HCT116 (cell line): ENCODE data around the gene HNRNPA2B1. TPM values are rescaled to one million over a fixed set of nuclear protein-coding genes. Genes with fewer than 3 reads are reported as not detected.

ENCODE experiments used
- ATAC-seq: fragments of 200-7000 bp; cut with Tn5 transposase; 2 replicates; pipeline ENCODE4 v1.9.1; 2020; ENCODE audit warnings: mild to moderate bottlenecking, moderate library complexity
- BruUV-seq: library from RNA; stranded (reverse); fragments of 400-500 nt; replicated peaks from 2 replicates; lab custom pipeline; 2021; lab: Mats Ljungman, UMichigan
- CTCF ChIA-PET: fragments of 300-600 bp; sonication (Branson Sonifier 250); formaldehyde crosslinking; loops from one replicate; lab custom pipeline; 2021; ENCODE audit warnings: antibody characterized with exemption; lab: Charles Lee
- POLR2A ChIA-PET: fragments of 300-600, 350-600 bp; sonication (Branson Sonifier 250); formaldehyde crosslinking; loops from one replicate; lab custom pipeline; 2021; ENCODE audit warnings: antibody characterized with exemption; lab: Charles Lee
- RAD21 ChIA-PET, 2 experiments: fragments of 300-600 bp; sonication (Branson Sonifier 250); formaldehyde crosslinking; loops; one replicate each; lab custom pipeline; 2023; ENCODE audit warnings: low total read pairs in 2 of 2; ENCODE audit not compliant: uncharacterized antibody in 2 of 2, unreplicated experiment in 2 of 2, low non-redundant PET in 1 of 2; lab: Charles Lee
- DNase-seq: peaks from one replicate; pipeline ENCODE4 v3.0.0-alpha.2; 2010; ENCODE audit warnings: low read depth, low spot score
- H2AFZ ChIP-seq: fragments of 200-600 bp; shearing (Covaris generic), sonication (generic); 2 replicates; pipeline ENCODE4 v1.6.1; 2017; ENCODE audit warnings: low read depth, mixed run types, mixed read lengths, antibody characterized with exemption, low read length; ENCODE audit not compliant: poor library complexity, severe bottlenecking
- H3K27ac ChIP-seq: 2 replicates; pipeline ENCODE4 v1.5.1; 2012; ENCODE audit warnings: low read depth, low read length
- H3K27me3 ChIP-seq: fragments of 200-600 bp; sonication (generic); 2 replicates; pipeline ENCODE4 v1.6.1; 2016; ENCODE audit warnings: mixed run types, low read length, mixed read lengths; ENCODE audit not compliant: insufficient read depth
- H3K36me3 ChIP-seq, 2 experiments: fragments of 200-500 bp in 1 of 2; fragments of 200-600 bp in 1 of 2; sonication (Bioruptor generic) in 1 of 2; sonication (generic) in 1 of 2; 2 replicates each; pipeline versions ENCODE4 v1.5.1 to v1.6.1; 2014 to 2016; ENCODE audit warnings: low read length in 2 of 2, inconsistent platforms in 1 of 2, mixed read lengths in 1 of 2, mixed run types in 1 of 2; ENCODE audit not compliant: insufficient read depth in 2 of 2, control insufficient read depth in 1 of 2
- H3K4me1 ChIP-seq, 2 experiments: fragments of 200-600 bp in 1 of 2; sonication (generic) in 1 of 2; 2 replicates each; pipeline versions ENCODE4 v1.5.1 to v1.6.1; 2012 to 2017; ENCODE audit warnings: low read length in 2 of 2, inconsistent platforms in 1 of 2, mild to moderate bottlenecking in 1 of 2, mixed read lengths in 1 of 2, mixed run types in 1 of 2, moderate library complexity in 1 of 2; ENCODE audit not compliant: insufficient read depth in 2 of 2, control insufficient read depth in 1 of 2
- H3K4me2 ChIP-seq: fragments of 200-600 bp; sonication (generic); 2 replicates; pipeline ENCODE4 v1.6.1; 2017; ENCODE audit warnings: mixed run types, low read length, mixed read lengths
- H3K4me3 ChIP-seq, 2 experiments: fragments of 200-600 bp in 1 of 2; sonication (generic) in 1 of 2; replicated peaks in 1 of 2; 2 replicates each; pipeline ENCODE4 v1.5.1; 2011 to 2016; ENCODE audit warnings: low read length in 2 of 2, control low read depth in 1 of 2, low read depth in 1 of 2, mild to moderate bottlenecking in 1 of 2, mixed read lengths in 1 of 2, mixed run types in 1 of 2
- H3K79me2 ChIP-seq: fragments of 200-600 bp; sonication (generic); 2 replicates; pipeline ENCODE4 v1.6.1; 2017; ENCODE audit warnings: mild to moderate bottlenecking, mixed run types, low read length, moderate library complexity, mixed read lengths; ENCODE audit not compliant: insufficient read depth
- H3K9ac ChIP-seq: fragments of 200-600 bp; sonication (generic); 2 replicates; pipeline ENCODE4 v1.6.1; 2016; ENCODE audit warnings: low read length, mixed read lengths
- H3K9me2 ChIP-seq: fragments of 200-600 bp; sonication (generic), shearing (Covaris generic); 2 replicates; pipeline ENCODE4 v1.6.1; 2017; ENCODE audit warnings: mixed run types, mild to moderate bottlenecking, moderate library complexity; ENCODE audit not compliant: insufficient read depth
- H3K9me3 ChIP-seq, 2 experiments: fragments of 200-500 bp in 1 of 2; fragments of 200-600 bp in 1 of 2; sonication (Bioruptor generic) in 1 of 2; sonication (generic) in 1 of 2; 2 replicates each; pipeline ENCODE4 v1.6.1; 2014 to 2017; ENCODE audit warnings: low read length in 2 of 2, mixed read lengths in 2 of 2, inconsistent platforms in 1 of 2, low read depth in 1 of 2, mild to moderate bottlenecking in 1 of 2, mixed run types in 1 of 2, moderate library complexity in 1 of 2; ENCODE audit not compliant: control insufficient read depth in 1 of 2, insufficient read depth in 1 of 2
- H4K20me1 ChIP-seq: fragments of 200-600 bp; sonication (generic), shearing (Covaris generic); 2 replicates; pipeline ENCODE4 v1.6.1; 2017; ENCODE audit warnings: mixed run types, mild to moderate bottlenecking, moderate library complexity; ENCODE audit not compliant: insufficient read depth
- CBX3 ChIP-seq: IDR thresholded peaks from 2 replicates; pipeline ENCODE4 v1.6.1; 2012; ENCODE audit warnings: low read depth
- CEBPB ChIP-seq: IDR thresholded peaks from 2 replicates; pipeline ENCODE4 v1.6.1; 2012; ENCODE audit warnings: low read depth
- EGR1 ChIP-seq: IDR thresholded peaks from 2 replicates; pipeline ENCODE4 v1.6.1; 2012; ENCODE audit warnings: low read depth
- ELF1 ChIP-seq: IDR thresholded peaks from 2 replicates; pipeline ENCODE4 v1.6.1; 2012; ENCODE audit warnings: low read depth, borderline replicate concordance
- EZH2 ChIP-seq: fragments of 200-600 bp; sonication (generic); IDR thresholded peaks from 2 replicates; pipeline ENCODE4 v1.6.1; 2017; ENCODE audit warnings: antibody characterized with exemption, mixed run types
- FOSL1 ChIP-seq: IDR thresholded peaks from 2 replicates; pipeline ENCODE4 v1.6.1; 2012; ENCODE audit warnings: low read depth
- JUND ChIP-seq: IDR thresholded peaks from 2 replicates; pipeline ENCODE4 v1.6.1; 2012
- POLR2A ChIP-seq: IDR thresholded peaks from 2 replicates; pipeline ENCODE4 v1.7.0; 2011; ENCODE audit warnings: borderline replicate concordance; ENCODE audit not compliant: insufficient read depth, insufficient read length; ENCODE audit errors: extremely low read depth
- POLR2AphosphoS5 ChIP-seq: IDR thresholded peaks from 2 replicates; pipeline ENCODE4 v1.6.1; 2011; ENCODE audit warnings: mild to moderate bottlenecking, low read depth, low read length, moderate library complexity
- RAD21 ChIP-seq: IDR thresholded peaks from 2 replicates; pipeline ENCODE4 v1.6.1; 2012; ENCODE audit warnings: low read depth, mild to moderate bottlenecking
- SIN3A ChIP-seq: IDR thresholded peaks from 2 replicates; pipeline ENCODE4 v1.6.1; 2012; ENCODE audit warnings: low read depth
- YY1 ChIP-seq: IDR thresholded peaks from 2 replicates; pipeline ENCODE4 v1.6.1; 2011; ENCODE audit warnings: low read length, low read depth, moderate library complexity, mild to moderate bottlenecking; ENCODE audit not compliant: insufficient replicate concordance; ENCODE audit errors: extremely low read depth
- ZNF274 ChIP-seq: fragments of 200-500 bp; sonication (Bioruptor generic); IDR thresholded peaks from 2 replicates; pipeline ENCODE4 v1.6.1; 2014; ENCODE audit warnings: mild to moderate bottlenecking, low read depth, low read length, inconsistent platforms
- intact Hi-C: fragments of 100-400 bp; cut with micrococcal nuclease; formaldehyde crosslinking; loops from 2 replicates; pipeline ENCODE4 v1.10.0; 2022
- total RNA-seq: library from RNA; stranded (reverse); gene quantifications from one replicate; pipeline ENCODE4 v1.2.1, GENCODE V29; 2021; ENCODE audit not compliant: unreplicated experiment
- TF ChIP-seq, protein P1 (sequence below): IDR thresholded peaks from 2 replicates; pipeline ENCODE4 v1.6.1; 2012; ENCODE audit warnings: low read depth

HNRNPA2B1 gene
- total RNA-seq, 1 experiment from 2014 or later = 870 TPM

DNA sequence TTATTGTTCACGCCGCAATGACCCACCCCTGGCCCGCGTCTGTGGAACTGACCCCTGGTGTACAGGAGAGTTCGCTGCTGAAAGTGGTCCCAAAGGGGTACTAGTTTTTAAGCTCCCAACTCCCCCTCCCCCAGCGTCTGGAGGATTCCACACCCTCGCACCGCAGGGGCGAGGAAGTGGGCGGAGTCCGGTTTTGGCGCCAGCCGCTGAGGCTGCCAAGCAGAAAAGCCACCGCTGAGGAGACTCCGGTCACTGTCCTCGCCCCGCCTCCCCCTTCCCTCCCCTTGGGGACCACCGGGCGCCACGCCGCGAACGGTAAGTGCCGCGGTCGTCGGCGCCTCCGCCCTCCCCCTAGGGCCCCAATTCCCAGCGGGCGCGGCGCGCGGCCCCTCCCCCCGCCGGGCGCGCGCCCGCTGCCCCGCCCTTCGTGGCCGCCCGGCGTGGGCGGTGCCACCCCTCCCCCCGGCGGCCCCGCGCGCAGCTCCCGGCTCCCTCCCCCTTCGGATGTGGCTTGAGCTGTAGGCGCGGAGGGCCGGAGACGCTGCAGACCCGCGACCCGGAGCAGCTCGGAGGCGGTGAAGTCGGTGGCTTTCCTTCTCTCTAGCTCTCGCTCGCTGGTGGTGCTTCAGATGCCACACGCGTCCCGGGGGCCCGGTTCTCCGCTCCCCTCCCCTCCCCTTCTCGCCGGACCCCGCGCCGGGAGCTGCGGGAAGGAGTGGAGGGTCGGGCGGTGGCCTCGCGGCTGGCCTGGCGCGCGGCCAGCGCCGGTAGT is 887 bp upstream of the HNRNPA2B1 start, which contains the start of gene CBX3 (continued):
- TF ChIP-seq YY1 (no peak), POLR2AphosphoS5 (peak; percentile 80), POLR2A (peak; percentile 79), SIN3A (no peak; the same call in none of the 2 replicates)

DNA sequence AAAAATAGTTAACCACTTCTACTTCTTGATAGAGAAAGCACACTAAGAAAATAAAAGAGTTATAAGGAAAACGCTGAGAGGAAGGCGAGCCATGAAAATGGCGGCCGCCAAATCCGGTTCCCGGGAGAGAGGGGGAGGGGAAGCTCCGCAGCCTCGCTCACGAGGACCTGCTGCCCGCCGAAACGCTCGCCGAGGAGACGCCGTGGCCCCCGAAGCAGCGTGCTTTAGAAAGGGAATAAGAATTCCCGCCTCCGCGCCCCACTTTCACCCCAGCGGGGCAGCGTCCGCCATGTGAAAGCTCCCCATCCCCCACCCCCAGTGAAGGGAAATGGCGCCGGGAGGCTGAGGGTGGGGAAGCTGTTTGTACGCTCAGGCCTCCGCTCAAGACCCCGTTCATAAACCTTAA is 505 bp downstream of the HNRNPA2B1 start:
- ATAC-seq (peak; percentile 21), DNase-seq (no peak)
- Histone ChIP-seq H3K36me3 (peaks cover 46 to 65% of the 10 kb centered on the region in 2 experiments), H3K4me2 (peak overlapping the region; percentile 71), H2AFZ (no peak overlapping the region), H3K9me3 (no peaks in the 10 kb centered on the region), H3K9me2 (no peaks in the 10 kb centered on the region), H3K4me1 (peaks cover 13 to 39% of the 10 kb centered on the region in 2 experiments), H3K79me2 (peaks cover 90% of the 10 kb centered on the region), H3K9ac (peak overlapping the region; percentile 84), H3K27ac (peak overlapping the region; percentile 97), H3K4me3 (peak overlapping the region; percentile 68 to 93), H4K20me1 (peaks cover 63% of the 10 kb centered on the region), H3K27me3 (no peaks in the 10 kb centered on the region)
- POLR2A ChIA-PET = interaction anchor here (0.7 to 1.8 kb wide), 8 partner anchors 9 to 248 kb away, joined by 3 to 12 read pairs (median 4); no protein-coding TSS in a partner anchor
- no peak for TF ChIP-seq CEBPB
- no peak; the same call in 1 of the 2 replicates for TF ChIP-seq CBX3
- TF ChIP-seq ZNF274 = no peak
- TF ChIP-seq EZH2 = no peak
- TF ChIP-seq, protein P1, sequence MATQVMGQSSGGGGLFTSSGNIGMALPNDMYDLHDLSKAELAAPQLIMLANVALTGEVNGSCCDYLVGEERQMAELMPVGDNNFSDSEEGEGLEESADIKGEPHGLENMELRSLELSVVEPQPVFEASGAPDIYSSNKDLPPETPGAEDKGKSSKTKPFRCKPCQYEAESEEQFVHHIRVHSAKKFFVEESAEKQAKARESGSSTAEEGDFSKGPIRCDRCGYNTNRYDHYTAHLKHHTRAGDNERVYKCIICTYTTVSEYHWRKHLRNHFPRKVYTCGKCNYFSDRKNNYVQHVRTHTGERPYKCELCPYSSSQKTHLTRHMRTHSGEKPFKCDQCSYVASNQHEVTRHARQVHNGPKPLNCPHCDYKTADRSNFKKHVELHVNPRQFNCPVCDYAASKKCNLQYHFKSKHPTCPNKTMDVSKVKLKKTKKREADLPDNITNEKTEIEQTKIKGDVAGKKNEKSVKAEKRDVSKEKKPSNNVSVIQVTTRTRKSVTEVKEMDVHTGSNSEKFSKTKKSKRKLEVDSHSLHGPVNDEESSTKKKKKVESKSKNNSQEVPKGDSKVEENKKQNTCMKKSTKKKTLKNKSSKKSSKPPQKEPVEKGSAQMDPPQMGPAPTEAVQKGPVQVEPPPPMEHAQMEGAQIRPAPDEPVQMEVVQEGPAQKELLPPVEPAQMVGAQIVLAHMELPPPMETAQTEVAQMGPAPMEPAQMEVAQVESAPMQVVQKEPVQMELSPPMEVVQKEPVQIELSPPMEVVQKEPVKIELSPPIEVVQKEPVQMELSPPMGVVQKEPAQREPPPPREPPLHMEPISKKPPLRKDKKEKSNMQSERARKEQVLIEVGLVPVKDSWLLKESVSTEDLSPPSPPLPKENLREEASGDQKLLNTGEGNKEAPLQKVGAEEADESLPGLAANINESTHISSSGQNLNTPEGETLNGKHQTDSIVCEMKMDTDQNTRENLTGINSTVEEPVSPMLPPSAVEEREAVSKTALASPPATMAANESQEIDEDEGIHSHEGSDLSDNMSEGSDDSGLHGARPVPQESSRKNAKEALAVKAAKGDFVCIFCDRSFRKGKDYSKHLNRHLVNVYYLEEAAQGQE = no peak
- TF ChIP-seq FOSL1 = no peak
- peak; percentile 54; the same call in 1 of the 2 replicates for TF ChIP-seq EGR1
- no peak; the same call in 1 of the 2 replicates for TF ChIP-seq SIN3A
- peak; percentile 85 for TF ChIP-seq YY1
- no peak for TF ChIP-seq RAD21
- no peak for TF ChIP-seq JUND
- TF ChIP-seq ELF1 = no peak; the same call in 1 of the 2 replicates
- CTCF ChIA-PET = no interaction called here
- RAD21 ChIA-PET = interaction anchor here in 1 of 2 experiments (0.8 kb wide), 1 partner anchor 66 kb away, joined by 4 read pairs; no protein-coding TSS in a partner anchor
- intact Hi-C loops = loop anchor here (5.0 to 10.0 kb wide), 3 partner anchors 75 to 962 kb away; no protein-coding TSS in a partner anchor
- no TSS peak for BruUV-seq
